DOHH2 (cell line): Measurements from ENCODE around the gene BORCS8.

ENCODE experiments used
- H3F3A ChIP-seq: fragments of 200-600 bp; sonication (generic), shearing (Covaris generic); 2 replicates; pipeline ENCODE4 v1.6.0; 2016; ENCODE audit warnings: antibody characterized with exemption, mild to moderate bottlenecking; ENCODE audit not compliant: control insufficient read depth, insufficient read depth
- H3K27ac ChIP-seq: fragments of 200-600 bp; sonication (generic); 2 replicates; pipeline ENCODE4 v1.5.1; 2014; ENCODE audit warnings: low read depth, mild to moderate bottlenecking, low read length, moderate library complexity
- H3K27me3 ChIP-seq: fragments of 200-600 bp; sonication (generic); 2 replicates; pipeline ENCODE4 v1.6.1; 2014; ENCODE audit warnings: mild to moderate bottlenecking, low read length, mixed read lengths; ENCODE audit not compliant: control insufficient read depth
- H3K36me3 ChIP-seq: fragments of 200-600 bp; sonication (generic); 2 replicates; pipeline ENCODE4 v1.6.1; 2014; ENCODE audit warnings: mild to moderate bottlenecking, low read length, moderate library complexity, mixed read lengths; ENCODE audit not compliant: control insufficient read depth
- H3K4me1 ChIP-seq: fragments of 200-600 bp; sonication (generic); 2 replicates; pipeline ENCODE4 v1.6.1; 2014; ENCODE audit warnings: mild to moderate bottlenecking, low read length, mixed read lengths; ENCODE audit not compliant: control insufficient read depth
- H3K4me2 ChIP-seq: fragments of 200-600 bp; sonication (generic); 2 replicates; pipeline ENCODE4 v1.6.0; 2014; ENCODE audit warnings: mild to moderate bottlenecking, low read length, moderate library complexity
- H3K4me3 ChIP-seq: fragments of 200-600 bp; sonication (generic); 2 replicates; pipeline ENCODE4 v1.5.1; 2014; ENCODE audit warnings: mild to moderate bottlenecking, low read length, mixed read lengths
- H3K79me2 ChIP-seq: fragments of 200-600 bp; sonication (generic); 2 replicates; pipeline ENCODE4 v1.6.1; 2014; ENCODE audit warnings: mild to moderate bottlenecking, low read length, mixed read lengths; ENCODE audit not compliant: control insufficient read depth
- H3K9me2 ChIP-seq: fragments of 200-600 bp; sonication (generic); replicated peaks from 2 replicates; pipeline ENCODE4 v1.6.1; 2014; ENCODE audit warnings: mild to moderate bottlenecking, low read length, mixed read lengths; ENCODE audit not compliant: control insufficient read depth
- H3K9me3 ChIP-seq: fragments of 200-600 bp; sonication (generic); 2 replicates; pipeline ENCODE4 v1.6.1; 2014; ENCODE audit warnings: antibody characterized with exemption, low read length, mixed read lengths; ENCODE audit not compliant: control insufficient read depth, insufficient read depth
- H4K20me1 ChIP-seq: fragments of 200-600 bp; sonication (generic); 2 replicates; pipeline ENCODE4 v1.6.0; 2014; ENCODE audit warnings: low read depth, mild to moderate bottlenecking, antibody characterized with exemption, low read length, moderate library complexity; ENCODE audit not compliant: control insufficient read depth, insufficient read depth
- EZH2phosphoT487 ChIP-seq: fragments of 200-600 bp; sonication (generic); IDR thresholded peaks from 2 replicates; pipeline ENCODE4 v1.6.1; 2017; ENCODE audit warnings: borderline replicate concordance, mild to moderate bottlenecking, antibody characterized with exemption, low read length, moderate library complexity, mixed read lengths
- TF ChIP-seq, protein P1 (sequence below): fragments of 200-600 bp; sonication (generic); IDR thresholded peaks from one replicate; pipeline ENCODE4 v1.5.1; 2014; ENCODE audit warnings: antibody characterized with exemption, mild to moderate bottlenecking, low read depth, low read length; ENCODE audit not compliant: poor library complexity, severe bottlenecking

BORCS8 gene

DNA sequence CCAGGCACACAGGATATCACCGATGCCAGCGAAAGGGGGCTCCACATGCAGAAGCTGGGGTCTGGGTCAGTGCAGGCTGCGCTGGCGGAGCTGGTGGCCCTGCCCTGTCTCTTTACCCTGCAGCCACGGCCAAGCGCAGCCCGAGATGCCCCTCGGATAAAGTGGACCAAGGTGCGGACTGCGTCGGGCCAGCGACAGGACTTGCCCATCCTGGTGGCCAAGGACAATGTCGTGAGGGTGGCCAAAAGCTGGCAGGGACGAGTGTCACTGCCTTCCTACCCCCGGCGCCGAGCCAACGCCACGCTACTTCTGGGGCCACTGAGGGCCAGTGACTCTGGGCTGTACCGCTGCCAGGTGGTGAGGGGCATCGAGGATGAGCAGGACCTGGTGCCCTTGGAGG is 27.0 kb upstream of the BORCS8 start:
- no peaks in the 10 kb centered on the region for H3K9me2 ChIP-seq
- no peak overlapping the region for H3K4me3 ChIP-seq
- TF ChIP-seq EZH2phosphoT487 = no peak
- TF ChIP-seq, protein P1, sequence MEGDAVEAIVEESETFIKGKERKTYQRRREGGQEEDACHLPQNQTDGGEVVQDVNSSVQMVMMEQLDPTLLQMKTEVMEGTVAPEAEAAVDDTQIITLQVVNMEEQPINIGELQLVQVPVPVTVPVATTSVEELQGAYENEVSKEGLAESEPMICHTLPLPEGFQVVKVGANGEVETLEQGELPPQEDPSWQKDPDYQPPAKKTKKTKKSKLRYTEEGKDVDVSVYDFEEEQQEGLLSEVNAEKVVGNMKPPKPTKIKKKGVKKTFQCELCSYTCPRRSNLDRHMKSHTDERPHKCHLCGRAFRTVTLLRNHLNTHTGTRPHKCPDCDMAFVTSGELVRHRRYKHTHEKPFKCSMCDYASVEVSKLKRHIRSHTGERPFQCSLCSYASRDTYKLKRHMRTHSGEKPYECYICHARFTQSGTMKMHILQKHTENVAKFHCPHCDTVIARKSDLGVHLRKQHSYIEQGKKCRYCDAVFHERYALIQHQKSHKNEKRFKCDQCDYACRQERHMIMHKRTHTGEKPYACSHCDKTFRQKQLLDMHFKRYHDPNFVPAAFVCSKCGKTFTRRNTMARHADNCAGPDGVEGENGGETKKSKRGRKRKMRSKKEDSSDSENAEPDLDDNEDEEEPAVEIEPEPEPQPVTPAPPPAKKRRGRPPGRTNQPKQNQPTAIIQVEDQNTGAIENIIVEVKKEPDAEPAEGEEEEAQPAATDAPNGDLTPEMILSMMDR = no peak
- peaks cover 4% of the 10 kb centered on the region; the same call in 1 of the 2 replicates for H3K4me1 ChIP-seq
- no peak overlapping the region for H3K4me2 ChIP-seq
- H3K27me3 ChIP-seq = peaks cover 8% of the 10 kb centered on the region
- H3K9me3 ChIP-seq = no peaks in the 10 kb centered on the region
- no peaks in the 10 kb centered on the region for H3F3A ChIP-seq
- no peaks in the 10 kb centered on the region for H4K20me1 ChIP-seq
- H3K79me2 ChIP-seq = no peaks in the 10 kb centered on the region
- no peak overlapping the region for H3K27ac ChIP-seq
- no peaks in the 10 kb centered on the region for H3K36me3 ChIP-seq

DNA sequence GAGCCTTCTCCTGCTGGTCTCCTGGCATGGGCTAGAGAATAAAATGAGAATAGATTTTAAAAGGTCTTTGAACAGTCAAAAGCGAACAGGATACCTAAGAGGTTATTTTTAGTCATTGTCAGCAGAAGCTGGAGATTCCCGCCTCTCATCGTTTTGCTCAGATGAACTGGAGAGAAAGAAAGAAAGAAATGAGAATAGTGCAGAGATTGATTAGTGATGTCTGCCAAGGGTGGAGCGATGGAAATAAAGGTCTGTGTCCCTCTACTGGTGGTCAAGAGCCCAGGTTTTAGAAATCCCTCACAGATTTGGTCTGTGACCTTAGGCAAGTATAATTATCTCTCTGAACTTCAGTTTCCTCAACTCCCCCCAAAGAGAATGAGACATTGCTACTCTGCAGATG is 25.1 kb upstream of the BORCS8 start:
- Histone ChIP-seq H3K79me2 (no peaks in the 10 kb centered on the region), H3K4me1 (peaks cover 4% of the 10 kb centered on the region; the same call in 1 of the 2 replicates), H3K27me3 (peaks cover 11% of the 10 kb centered on the region)

DNA sequence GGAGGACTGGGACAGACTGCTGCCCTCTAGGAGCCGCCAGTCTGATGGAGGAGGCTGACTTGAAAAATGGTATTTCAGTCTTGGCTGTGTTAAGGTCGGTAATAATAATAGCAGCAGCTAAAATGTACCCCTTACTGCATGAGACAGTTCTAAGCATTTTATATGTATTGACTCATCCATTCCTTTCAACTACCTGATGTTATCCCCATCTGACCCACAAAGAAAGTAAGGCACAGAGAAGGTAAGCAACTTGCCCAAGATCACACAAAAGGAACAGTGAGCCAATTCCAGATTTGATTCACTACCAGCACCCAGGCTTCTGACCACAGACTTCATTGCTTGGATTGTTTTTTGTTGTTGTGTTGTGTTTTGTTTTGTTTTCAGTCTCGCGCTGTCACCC is 23.8 kb upstream of the BORCS8 start:
- H3K27ac ChIP-seq = no peak overlapping the region
- no peaks in the 10 kb centered on the region for H3F3A ChIP-seq
- H3K79me2 ChIP-seq = no peaks in the 10 kb centered on the region
- peaks cover 11% of the 10 kb centered on the region for H3K27me3 ChIP-seq
- H3K4me1 ChIP-seq = peaks cover 4% of the 10 kb centered on the region; the same call in 1 of the 2 replicates
- no peaks in the 10 kb centered on the region for H3K9me2 ChIP-seq
- no peaks in the 10 kb centered on the region for H3K36me3 ChIP-seq
- no peak overlapping the region for H3K4me2 ChIP-seq
- H3K4me3 ChIP-seq = no peak overlapping the region
- no peaks in the 10 kb centered on the region for H3K9me3 ChIP-seq
- no peaks in the 10 kb centered on the region for H4K20me1 ChIP-seq
- no peak for TF ChIP-seq EZH2phosphoT487
- TF ChIP-seq, protein P1 = no peak

More for the DNA sequence above, 25.1 kb upstream of the BORCS8 start:
- Histone ChIP-seq H3K27ac (no peak overlapping the region), H3K9me3 (no peaks in the 10 kb centered on the region), H3K36me3 (no peaks in the 10 kb centered on the region), H3K9me2 (no peaks in the 10 kb centered on the region), H3F3A (no peaks in the 10 kb centered on the region), H3K4me2 (no peak overlapping the region), H4K20me1 (no peaks in the 10 kb centered on the region), H3K4me3 (no peak overlapping the region)
- TF ChIP-seq, protein P1 = peak; percentile 31
- no peak for TF ChIP-seq EZH2phosphoT487

DNA sequence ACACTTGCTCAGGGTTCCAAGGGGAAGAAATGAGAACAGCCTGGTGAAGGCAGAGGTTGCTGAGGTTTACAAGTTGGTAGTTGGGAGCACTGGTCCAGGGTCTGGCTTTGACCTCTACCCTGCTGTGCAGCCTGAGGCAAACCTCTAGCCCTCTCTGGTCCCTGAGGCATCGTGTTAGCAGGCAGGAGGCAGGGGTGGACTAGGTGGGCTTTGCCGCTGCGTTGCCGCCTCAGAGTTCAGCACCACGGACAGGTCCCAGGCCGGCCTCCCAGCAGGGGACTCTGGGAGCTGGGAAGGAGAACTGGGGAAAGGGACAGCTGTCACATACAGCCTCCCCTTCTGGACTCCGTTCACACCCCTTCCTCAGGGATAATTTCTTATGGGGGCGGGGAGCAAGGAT is 22.9 kb upstream of the BORCS8 start:
- no peaks in the 10 kb centered on the region for H3K36me3 ChIP-seq
- H3K4me1 ChIP-seq = peaks cover 4% of the 10 kb centered on the region; the same call in 1 of the 2 replicates
- no peaks in the 10 kb centered on the region for H4K20me1 ChIP-seq
- no peaks in the 10 kb centered on the region for H3K9me2 ChIP-seq
- H3K9me3 ChIP-seq = no peaks in the 10 kb centered on the region
- no peak overlapping the region for H3K27ac ChIP-seq
- peaks cover 11% of the 10 kb centered on the region for H3K27me3 ChIP-seq
- no peaks in the 10 kb centered on the region for H3K79me2 ChIP-seq
- no peak overlapping the region for H3K4me2 ChIP-seq
- no peak for TF ChIP-seq EZH2phosphoT487
- TF ChIP-seq, protein P1 = no peak
- no peak overlapping the region for H3K4me3 ChIP-seq
- no peaks in the 10 kb centered on the region for H3F3A ChIP-seq
